NCI-H82 treated with DMSO at 0.1 percent for 48 hours (cell line): ENCODE results near the gene ZIC1.

Source experiments
- DNase-seq: peaks from one replicate; lab custom pipeline; 2025; ENCODE audit not compliant: unreplicated experiment; lab: John Stamatoyannopoulos, UW

The ZIC1 gene

DNA sequence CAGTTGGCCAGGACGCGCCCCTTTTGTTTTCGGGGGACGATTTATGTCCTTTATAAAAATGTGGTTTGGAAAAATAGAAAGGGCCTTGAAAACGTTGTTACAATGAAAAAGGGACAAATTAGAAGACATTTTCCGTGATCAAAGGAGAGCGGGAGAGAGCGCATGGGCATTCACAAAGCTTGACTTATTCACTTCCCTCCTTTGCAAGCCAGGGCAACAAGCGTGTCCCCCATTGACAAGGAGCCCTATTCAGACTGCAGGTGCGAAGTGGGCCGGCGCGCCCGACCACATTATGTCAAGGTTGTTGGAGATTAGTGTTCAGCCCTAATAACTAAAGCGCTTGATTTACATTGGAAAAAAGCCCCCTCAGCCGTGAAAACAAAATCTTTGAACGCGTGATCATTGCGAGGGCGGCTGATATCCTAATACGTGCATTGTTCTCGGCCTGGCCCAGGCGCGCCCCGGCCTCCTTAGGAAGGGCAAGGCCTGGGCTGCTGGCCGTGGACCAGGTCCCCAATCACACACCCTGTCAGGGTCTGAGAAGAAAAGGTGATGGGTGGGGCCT lies 28.7 kb upstream of the ZIC1 start:
- DNase-seq: no peak

- DNase-seq: no peak
These were observed 28.2 kb upstream of the ZIC1 start for GRCh38 chr3:147380977-147381376.

DNA sequence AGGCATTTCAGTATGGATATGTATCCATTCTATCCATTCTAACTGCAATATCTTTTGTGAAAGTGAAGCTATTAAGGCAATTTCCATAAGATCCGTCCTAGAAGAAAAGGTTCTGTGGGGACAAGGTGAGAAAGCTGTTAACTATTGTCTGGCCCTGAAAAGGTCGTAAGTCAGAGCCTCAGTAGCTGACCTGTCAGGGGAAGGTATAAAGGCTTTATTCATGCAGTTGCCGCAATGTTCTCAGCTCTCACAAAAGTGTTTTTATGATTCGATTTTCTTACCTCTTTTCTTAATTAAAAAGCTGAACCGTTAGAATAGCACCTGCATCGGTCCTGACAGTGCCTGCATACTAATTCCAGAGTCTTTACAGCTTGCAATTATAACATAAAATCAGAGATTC lies 27.6 kb upstream of the ZIC1 start:
- DNase-seq: no peak

DNA sequence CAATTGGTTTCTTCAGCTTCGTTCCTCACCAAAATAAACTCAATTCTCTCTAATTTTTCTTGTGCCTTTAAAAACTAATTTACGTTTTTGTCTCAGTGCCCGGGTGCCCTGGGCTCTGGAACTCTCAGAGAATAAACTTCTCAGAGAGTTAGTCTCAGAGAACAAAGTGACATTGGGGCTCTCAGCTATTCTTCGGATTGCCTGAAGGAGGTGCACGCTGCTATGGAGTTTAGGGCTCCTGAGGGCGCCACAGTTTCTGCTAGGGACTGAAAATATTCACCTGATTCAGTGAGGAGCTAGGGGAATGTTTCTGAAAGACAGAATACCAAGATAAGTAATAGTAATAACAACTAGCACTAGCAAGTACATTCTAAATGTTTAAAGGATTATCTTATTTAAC lies 25.5 kb upstream of the ZIC1 start:
- DNase-seq: no peak

DNA sequence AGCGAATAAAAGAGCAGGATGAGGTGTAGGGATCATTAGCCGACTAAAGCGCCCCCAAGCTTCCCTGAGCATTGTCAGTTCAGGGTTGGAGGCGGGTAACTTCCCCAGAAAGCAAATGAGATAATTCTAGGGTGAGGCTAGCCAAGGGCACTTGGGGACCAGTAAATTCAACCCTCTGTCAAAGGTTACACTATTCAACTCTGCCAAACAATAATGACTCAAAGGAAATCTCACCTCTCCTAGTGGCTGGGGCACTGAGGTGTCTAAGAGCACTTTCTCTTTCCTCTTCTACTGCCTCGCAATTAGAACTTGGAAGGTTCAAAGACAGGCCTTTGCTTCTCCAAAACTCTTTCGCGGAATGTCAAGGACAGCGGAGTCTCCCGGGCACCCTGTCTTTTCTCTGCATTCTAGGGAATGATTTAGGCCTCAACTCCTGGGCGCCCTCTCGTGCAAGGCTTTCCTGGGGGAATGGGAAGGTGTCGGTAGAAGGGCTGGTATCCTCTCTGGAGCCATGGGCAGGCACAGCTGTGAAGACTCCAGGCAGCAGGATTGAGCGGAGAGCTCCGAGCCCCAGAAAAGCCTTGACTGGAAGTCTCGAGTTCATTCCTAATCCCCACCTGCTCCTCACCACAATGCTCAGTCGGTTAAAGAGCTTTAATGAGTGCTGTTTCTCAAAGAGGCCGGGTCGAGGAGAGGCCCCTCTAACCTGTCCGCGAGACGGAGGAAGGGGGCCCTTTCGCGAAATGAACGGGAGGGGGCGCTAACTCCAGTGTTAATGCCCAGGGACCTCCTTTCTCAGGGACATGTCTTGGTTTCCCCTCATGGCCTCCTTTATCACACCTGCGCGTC lies 24.7 kb upstream of the ZIC1 start:
- no peak for DNase-seq

GRCh38 chr3:147385059-147386012 lies 23.8 kb upstream of the ZIC1 start:
- no peak for DNase-seq

GRCh38 chr3:147387291-147387884 lies 21.8 kb upstream of the ZIC1 start:
- no peak for DNase-seq

- DNase-seq: no peak
These were observed 21.1 kb upstream of the ZIC1 start for GRCh38 chr3:147387885-147388699.

- no peak for DNase-seq
These were observed 20.2 kb upstream of the ZIC1 start for GRCh38 chr3:147388700-147389580.

- DNase-seq: no peak
These were observed 19.4 kb upstream of the ZIC1 start for GRCh38 chr3:147389717-147390116.

GRCh38 chr3:147390589-147391569 lies 18.3 kb upstream of the ZIC1 start:
- no peak for DNase-seq

DNA sequence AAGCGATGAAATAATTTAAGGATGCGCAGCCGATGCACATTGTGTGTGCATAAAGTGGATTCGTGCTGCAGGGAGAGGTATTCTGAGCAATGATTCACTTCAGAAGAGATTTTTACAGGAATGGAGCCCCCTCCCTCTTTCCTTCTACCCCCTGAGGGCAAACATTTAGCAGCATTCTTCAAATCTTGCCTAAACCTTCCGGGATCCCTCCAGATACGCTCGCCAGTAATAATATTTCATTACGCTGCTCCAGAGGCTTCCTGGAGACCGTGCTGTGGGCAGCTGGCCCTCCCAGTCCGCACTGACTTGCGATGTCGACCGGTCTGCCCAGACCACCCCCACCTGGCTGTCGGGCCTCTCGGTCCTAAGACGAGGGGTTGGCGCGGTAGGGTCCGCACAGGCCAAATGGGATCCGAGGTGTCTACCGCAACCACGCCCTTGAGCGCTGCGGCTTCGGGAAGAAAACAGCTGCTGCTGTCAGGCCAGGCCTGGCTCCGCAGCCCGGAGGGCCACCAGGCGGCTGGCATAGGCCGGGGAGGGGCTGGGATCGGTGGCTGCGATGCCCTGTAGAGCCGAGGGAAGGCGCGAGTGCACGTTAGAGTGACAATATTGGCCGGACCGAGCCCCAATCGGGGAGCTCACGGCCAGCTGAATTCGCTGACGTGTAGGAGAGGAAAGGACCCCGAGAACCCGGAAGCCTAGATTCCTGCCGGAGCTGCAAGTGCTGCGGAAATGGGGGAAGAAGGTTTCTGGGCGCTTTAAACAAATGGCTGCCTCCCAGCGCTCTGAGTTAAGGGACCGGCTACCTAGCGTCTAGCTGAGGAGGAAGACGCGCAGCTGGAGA lies 17.2 kb upstream of the ZIC1 start:
- DNase-seq: peak; percentile 28

DNA sequence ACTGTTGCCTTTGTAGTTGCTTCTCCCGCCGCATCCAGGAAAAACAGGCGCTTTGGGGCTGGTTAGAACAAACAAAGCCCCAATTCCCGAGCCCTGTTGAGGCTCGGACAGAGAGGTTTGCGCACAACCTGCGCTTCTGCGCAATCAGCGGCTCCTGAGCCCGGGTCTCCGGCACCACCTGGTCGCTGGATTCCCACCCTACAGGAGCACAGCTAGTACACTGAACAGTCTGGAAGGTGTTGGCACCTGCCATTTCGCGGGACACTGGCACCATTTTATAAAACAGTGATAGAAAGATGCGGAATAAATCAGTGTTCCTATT lies 16.6 kb upstream of the ZIC1 start:
- DNase-seq: no peak

DNA sequence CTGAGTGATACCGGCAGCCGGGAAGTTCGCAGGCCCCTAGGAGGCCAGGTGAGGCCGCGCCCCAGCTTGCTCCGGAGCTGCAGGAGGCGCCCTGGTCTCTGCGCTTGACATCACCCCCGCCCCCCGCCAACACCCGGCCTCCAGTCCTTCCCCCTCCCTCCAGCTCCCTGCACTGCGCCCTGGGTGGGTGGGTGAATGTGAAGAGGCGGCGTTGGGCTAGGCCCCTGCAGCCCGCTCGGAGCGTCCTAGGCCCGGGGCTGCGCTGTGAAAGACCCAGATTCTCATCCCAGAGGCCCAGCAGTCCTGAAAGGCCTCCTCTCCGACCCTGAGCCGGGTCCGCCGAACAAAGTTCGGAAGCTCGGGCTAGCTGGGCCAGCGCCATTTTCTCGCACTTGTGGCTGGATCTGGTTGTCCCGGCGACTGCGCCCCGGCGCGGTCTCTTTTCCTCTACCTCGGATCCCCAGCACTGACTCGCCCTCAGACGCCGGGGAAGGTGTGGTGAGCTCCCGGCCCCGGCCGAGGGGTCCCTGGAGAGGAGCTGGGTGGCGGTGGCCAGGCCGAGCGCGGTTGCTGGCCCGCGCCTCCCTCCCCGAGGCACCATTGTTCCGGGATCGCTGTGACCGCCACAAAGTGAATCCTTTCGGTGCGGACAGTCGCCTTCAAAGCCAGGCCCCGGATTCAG lies 15.8 kb upstream of the ZIC1 start:
- no peak for DNase-seq

GRCh38 chr3:147393943-147394883 lies 15.0 kb upstream of the ZIC1 start:
- no peak for DNase-seq

DNA sequence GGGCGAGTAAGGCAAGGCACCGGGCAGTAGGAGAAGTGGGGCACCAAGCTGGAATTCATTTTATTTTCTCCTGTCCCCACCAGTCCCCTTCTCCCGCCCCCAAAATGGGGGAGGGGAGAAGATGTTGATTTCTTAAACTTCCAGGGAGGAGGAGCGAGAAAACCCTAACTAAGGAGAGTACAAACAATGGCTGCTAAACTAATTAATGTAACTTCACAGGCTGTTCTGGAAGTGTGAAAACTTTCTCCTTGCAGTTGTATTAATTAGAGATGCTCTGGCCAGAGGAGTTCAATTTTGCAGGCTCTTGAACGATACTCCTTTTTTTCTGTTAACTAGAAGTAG lies 14.3 kb upstream of the ZIC1 start:
- DNase-seq: no peak
